Natural killer cell treated with Interleukin-12 subunit alpha and Interleukin-12 subunit beta and Interleukin-15 and Interleukin-18, amount 100 ng/mL, for 72 hours (primary cell): ENCODE results near the gene MCM8. TPM values are rescaled to one million over a fixed set of nuclear protein-coding genes. Genes with fewer than 3 reads are reported as not detected.
A peak's percentile ranks its signal among the peaks of the same experiment; 100 is the strongest.

Experiments
- ATAC-seq, 2 donors: fragments of 150-1000 bp; cut with Tn5 transposase in 1 of 2; sonication (Bioruptor Pico), chemical (Tn5 transposase) in 1 of 2; 2 replicates each; pipeline ENCODE4 v1.10.0; 2021
- DNase-seq: peaks from one replicate; pipeline ENCODE4 v3.0.0; 2022; ENCODE audit warnings: low spot score
- H3K27ac Mint-ChIP-seq, 2 donors: 1 replicate in 1 of 2; 2 replicates in 1 of 2; pipeline ENCODE4 v1.8.0; 2022; ENCODE audit warnings: mixed read lengths in 2 of 2, mild to moderate bottlenecking in 1 of 2, moderate library complexity in 1 of 2
- H3K27me3 Mint-ChIP-seq, 2 donors: 1 replicate in 1 of 2; 2 replicates in 1 of 2; pipeline ENCODE4 v1.8.0; 2022; ENCODE audit warnings: mixed read lengths in 2 of 2
- H3K36me3 Mint-ChIP-seq: one replicate; pipeline ENCODE4 v1.8.0; 2022; ENCODE audit warnings: mixed read lengths
- H3K4me1 Mint-ChIP-seq, 2 donors: 1 replicate in 1 of 2; 2 replicates in 1 of 2; pipeline ENCODE4 v1.8.0; 2022; ENCODE audit warnings: low read depth in 2 of 2, mixed read lengths in 2 of 2, mild to moderate bottlenecking in 1 of 2
- H3K4me3 Mint-ChIP-seq: one replicate; pipeline ENCODE4 v1.8.0; 2022; ENCODE audit warnings: mixed read lengths
- H3K9me3 Mint-ChIP-seq: 2 replicates; pipeline ENCODE4 v1.8.0; 2022; ENCODE audit warnings: mixed read lengths
- total RNA-seq, 2 donors: library from RNA; stranded (reverse); gene quantifications; one replicate each; pipeline ENCODE4 v1.2.3, GENCODE V29; 2022

Gene MCM8
- total RNA-seq = 10 to 100 TPM; 23.9 to 34.1 TPM

DNA sequence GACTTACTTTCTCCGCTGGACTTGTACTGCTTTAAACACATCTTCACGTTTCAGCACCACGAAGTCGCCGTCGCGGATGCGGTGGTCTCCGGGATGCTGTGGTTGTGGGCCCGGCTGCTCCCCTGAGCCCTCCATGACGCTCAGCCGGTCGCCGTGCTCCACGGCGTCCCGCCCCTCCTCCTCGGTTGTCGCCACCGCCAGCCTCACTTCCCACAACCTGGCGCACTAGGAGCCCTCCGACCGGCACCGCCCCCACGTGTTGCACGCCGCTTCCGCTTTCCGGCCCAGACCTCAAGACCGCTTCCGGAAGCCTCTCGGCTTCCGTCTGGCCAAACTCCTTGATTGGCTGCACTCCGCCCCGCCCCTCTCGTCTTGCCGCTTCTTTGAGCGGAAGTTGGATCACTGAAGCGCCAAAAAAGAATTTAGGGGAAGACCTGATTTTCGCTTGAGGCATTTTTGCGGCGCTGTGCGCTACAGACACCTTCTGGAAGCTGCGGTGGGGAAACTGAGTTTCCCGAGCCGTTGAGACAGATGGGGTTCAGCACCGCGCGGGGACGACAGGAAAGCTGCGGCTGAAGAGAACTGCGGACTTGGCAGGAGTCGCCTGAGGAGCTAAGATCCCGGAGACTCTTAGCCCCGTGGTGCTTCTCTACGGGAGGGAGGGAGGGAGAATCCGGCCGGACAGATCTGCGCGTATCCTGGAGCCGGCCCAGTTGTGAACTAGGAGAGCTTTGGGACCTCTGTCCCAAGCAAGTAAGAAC lies at the start of gene MCM8, which contains the start of gene TRMT6:
MCM8 (plus strand) TSS at position 382 of the 761 bp plus-strand sequence. CDS start 1,364 bp downstream, outside the sequence.
TRMT6 (minus strand) TSS at position 263 of the 761 bp plus-strand sequence; CDS start at position 135, 128 bp downstream.
- H3K9me3 Mint-ChIP-seq = no peaks in the 10 kb centered on the region
- peak within 1 kb of the TSS; percentile 87 for H3K27ac Mint-ChIP-seq
- ATAC-seq = peak; percentile 94 to 98
- peaks cover 21% of the 10 kb centered on the region for H3K36me3 Mint-ChIP-seq
- peak within 1 kb of the TSS; percentile 93 for H3K4me3 Mint-ChIP-seq
- no peaks in the 10 kb centered on the region for H3K27me3 Mint-ChIP-seq
- H3K4me1 Mint-ChIP-seq = peaks cover 41 to 54% of the 10 kb centered on the region in 2 donors
- DNase-seq = peak; percentile 98

DNA sequence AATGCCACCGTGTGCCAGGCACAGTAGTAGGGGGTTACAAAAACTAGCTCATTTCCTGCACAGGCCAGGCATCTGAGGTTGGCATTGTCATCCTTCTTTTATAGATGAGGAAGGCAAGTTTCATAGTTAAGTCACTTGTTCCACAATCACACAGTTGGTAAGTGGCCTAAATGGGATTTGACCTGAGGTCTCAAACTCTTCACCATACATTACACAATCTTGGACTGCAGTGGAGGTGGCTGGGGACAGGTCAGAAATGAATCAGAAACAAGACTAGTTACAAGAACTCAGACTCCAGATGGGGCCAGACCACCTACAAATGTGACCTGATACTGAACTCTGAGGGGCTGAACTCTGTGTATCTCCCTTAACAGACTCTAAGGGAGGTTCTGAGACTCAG lies 49.5 kb upstream of the MCM8 start:
- no peaks in the 10 kb centered on the region for H3K36me3 Mint-ChIP-seq
- H3K4me3 Mint-ChIP-seq = no peak overlapping the region
- no peak overlapping the region for H3K27ac Mint-ChIP-seq
- ATAC-seq (no peak), DNase-seq (no peak)
- H3K4me1 Mint-ChIP-seq = no peaks in the 10 kb centered on the region
- H3K27me3 Mint-ChIP-seq = peaks cover 31 to 43% of the 10 kb centered on the region in 2 donors
- no peaks in the 10 kb centered on the region for H3K9me3 Mint-ChIP-seq

DNA sequence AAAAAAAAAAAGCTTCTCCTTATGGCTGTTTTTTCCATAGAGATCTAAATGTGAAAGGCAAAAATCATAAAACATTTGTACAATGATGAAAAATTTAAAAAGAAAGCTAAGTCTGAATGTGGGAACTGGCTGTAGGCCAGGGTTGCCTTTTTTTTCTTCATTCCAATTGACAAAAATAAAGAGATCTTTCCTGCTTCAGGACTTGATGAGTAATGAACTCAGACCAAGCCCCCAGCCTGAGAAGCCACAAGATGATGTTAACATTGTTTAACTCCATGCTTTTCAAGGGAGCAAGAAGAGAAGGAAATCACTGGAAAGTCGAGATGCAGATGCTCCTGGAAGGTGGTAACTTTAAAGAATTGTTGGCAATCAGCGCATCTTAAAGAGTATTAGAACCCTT lies 41.5 kb upstream of the MCM8 start:
- no peak for DNase-seq
- H3K36me3 Mint-ChIP-seq = peaks cover 7% of the 10 kb centered on the region
- H3K27me3 Mint-ChIP-seq = peaks cover 37 to 68% of the 10 kb centered on the region in 2 donors
- no peak for ATAC-seq
- H3K27ac Mint-ChIP-seq = no peak overlapping the region
- H3K4me3 Mint-ChIP-seq = no peak overlapping the region
- H3K4me1 Mint-ChIP-seq = peaks cover 6 to 11% of the 10 kb centered on the region in 2 donors
- no peaks in the 10 kb centered on the region for H3K9me3 Mint-ChIP-seq

DNA sequence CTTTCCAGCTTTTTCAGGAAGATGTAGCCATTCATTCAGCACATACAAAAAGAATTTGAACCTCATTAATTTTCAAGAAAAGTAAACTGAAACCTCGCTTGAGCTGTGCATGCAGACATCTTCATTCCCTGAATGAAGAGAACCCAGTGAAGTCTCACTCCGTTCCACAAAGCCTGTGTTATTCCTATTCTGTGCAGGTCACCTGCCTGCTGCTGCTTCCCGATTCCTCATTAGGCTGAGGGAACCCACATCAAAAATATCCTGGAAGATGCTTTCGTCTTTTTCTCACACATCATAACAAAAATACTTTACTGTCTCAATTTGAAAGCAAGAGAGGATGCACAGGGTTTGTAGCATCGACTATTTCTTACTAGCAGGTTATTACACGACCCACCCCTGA lies 40.3 kb upstream of the MCM8 start:
- Mint-ChIP-seq H3K36me3 (peaks cover 7% of the 10 kb centered on the region), H3K4me1 (peaks cover 6 to 11% of the 10 kb centered on the region in 2 donors), H3K4me3 (peak overlapping the region; percentile 58), H3K9me3 (no peaks in the 10 kb centered on the region), H3K27ac (no peak overlapping the region), H3K27me3 (peaks cover 42 to 79% of the 10 kb centered on the region in 2 donors)
- ATAC-seq (no peak), DNase-seq (no peak)

DNA sequence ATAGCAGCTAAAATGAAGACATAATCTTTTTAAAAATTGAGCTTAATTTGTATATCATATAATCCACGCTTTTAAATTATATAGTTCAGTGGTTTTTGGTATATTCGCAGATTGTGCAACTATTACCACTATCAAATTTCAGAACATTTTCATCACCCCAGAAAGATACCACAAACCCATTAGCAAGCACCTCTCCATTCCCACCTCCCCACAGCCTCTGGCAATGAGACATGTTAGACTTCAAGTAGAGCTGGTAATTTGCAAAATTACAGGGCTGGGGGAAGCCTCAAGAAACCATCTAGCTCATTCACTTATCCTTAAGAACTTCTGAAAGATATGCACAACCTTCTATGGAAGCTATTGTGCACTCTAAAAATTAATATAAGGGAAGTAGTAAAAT lies 37.3 kb upstream of the MCM8 start:
- Mint-ChIP-seq H3K4me1 (peaks cover 6 to 11% of the 10 kb centered on the region in 2 donors), H3K36me3 (peaks cover 7% of the 10 kb centered on the region), H3K27me3 (peaks cover 43 to 64% of the 10 kb centered on the region in 2 donors), H3K27ac (no peak overlapping the region), H3K4me3 (no peak overlapping the region), H3K9me3 (no peaks in the 10 kb centered on the region)
- DNase-seq = no peak
- ATAC-seq = no peak

DNA sequence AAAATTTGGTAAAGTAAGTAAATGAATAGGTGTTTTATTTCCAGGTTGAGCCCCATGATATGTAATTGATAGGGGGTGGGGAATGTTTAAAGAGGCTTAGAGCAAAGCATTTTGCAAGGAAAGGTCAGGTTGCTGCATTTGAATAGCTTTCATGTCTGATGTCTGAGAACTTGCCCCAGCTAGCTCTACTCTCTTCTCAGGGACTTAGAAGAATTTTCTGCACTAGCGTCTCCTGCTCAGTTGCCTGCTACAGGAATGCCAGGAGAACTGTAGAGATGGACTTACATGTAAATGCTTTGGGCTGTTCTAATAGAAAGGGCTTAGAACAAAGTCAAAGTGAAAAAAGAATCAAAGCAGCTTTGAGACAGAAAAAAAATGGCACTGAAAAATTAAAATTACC lies 35.6 kb upstream of the MCM8 start:
- H3K27ac Mint-ChIP-seq = no peak overlapping the region
- H3K9me3 Mint-ChIP-seq = no peaks in the 10 kb centered on the region
- H3K4me1 Mint-ChIP-seq = peaks cover 18 to 21% of the 10 kb centered on the region in 2 donors
- no peak for ATAC-seq
- H3K36me3 Mint-ChIP-seq = peaks cover 7% of the 10 kb centered on the region
- H3K27me3 Mint-ChIP-seq = peaks cover 36 to 50% of the 10 kb centered on the region in 2 donors
- H3K4me3 Mint-ChIP-seq = no peak overlapping the region
- no peak for DNase-seq

DNA sequence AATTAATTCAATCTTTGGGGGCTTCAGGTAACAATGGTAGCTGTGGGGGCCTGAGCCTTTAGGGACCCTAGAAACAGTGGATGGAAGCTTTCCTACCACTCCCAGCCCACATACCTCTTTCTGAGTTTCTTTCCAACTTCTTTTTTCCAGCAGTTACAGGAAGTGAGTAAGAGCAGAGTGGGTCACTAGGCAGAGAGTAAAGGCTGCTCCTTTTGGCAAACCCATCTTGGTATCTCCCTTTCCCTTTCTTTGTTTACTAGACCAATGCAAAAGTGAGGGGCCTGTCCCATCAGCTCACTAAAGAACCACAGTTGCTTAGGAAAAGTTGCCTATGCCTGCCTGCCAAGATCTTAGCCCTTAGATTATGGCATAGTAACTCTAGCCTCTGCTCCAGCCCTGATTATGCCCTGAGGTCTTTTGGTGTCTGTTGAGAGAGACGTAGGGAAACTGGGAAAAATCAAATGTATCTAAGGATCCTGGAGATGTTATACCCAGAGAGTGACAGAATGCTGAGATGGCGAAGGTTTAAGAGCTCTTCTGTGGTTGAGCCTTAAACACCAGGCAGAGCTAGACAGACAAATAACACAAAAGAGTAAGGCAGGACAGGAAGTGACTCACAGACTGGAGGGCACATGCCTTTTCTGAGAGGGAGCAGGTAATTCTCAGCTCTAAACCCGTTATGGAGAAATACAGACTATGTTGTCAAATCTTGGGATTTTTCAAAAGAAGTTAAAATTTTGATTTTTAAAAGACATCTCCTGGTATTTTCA lies 31.4 kb upstream of the MCM8 start:
- H3K27ac Mint-ChIP-seq = peak overlapping the region in 1 of 2 donors; percentile 7
- no peaks in the 10 kb centered on the region for H3K36me3 Mint-ChIP-seq
- H3K27me3 Mint-ChIP-seq = peaks cover 29 to 37% of the 10 kb centered on the region in 2 donors

DNA sequence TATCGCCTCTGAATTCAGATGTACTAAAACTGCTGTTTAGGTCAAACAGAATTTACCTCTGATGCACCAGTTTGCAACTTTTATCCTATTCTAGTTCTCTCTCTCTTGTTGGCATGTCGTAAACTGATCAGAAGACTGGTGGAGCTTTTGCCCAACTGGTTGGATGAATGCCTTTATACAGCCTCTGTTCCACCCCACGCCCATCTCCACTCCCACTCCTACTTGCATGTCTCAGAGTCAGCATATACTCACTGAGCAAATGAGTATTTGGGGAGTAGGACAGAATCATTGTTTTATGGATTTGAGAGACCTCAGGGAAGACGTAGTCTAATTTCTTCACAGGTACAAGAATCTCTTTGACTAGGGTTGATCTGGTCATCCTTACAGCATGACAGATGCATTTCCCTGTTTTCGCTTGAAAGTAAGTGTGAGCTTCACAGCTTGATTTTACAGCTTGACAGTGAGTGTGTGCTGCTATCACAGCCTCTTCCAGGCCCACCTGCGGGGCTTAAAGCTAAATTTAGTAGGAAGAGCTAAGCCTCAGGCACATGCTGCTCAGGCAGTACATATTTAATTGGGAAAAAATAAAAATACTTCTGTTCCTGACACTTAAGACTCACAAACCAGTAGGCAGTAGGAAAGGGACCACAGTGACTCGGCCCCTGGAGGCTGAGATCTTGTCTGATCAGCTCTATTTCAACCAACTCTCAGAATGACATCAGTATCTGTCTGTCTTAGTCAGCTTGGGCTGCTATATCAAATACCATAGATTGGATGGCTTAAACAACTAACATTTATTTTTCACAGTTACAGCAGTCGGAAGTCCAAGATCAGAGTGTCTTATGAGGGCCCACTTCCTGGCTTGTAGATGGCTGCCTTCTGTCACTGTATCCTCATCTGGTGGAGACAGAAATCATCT lies 30.6 kb upstream of the MCM8 start:
- ATAC-seq = peak in 1 of 2 donors; percentile 81

More for the DNA sequence above, 31.4 kb upstream of the MCM8 start:
- H3K4me1 Mint-ChIP-seq = peaks cover 10 to 13% of the 10 kb centered on the region in 2 donors
- H3K4me3 Mint-ChIP-seq = no peak overlapping the region
- no peaks in the 10 kb centered on the region for H3K9me3 Mint-ChIP-seq
- DNase-seq (no peak), ATAC-seq (peak; percentile 60 to 80)

DNA sequence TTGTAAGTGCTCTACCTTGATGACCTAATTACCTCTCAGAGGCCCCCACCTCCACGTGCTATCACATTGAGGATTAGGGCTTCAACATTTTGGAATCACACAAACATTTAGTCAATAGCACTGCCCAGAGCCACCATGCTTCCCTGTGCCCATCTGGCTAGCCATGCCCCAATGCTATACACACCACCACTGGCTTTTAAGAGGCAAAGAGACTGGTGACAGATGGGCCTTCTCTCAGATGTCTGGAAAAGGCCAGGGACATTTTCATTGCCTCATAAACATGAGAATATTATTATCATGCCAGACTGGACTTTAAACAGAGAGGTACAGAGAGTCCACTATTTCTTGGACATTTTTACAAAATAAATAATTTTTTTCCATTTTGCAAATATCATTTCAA lies 29.9 kb upstream of the MCM8 start:
- DNase-seq (no peak), ATAC-seq (no peak)
- no peak overlapping the region for H3K4me3 Mint-ChIP-seq
- H3K4me1 Mint-ChIP-seq = peaks cover 10 to 13% of the 10 kb centered on the region in 2 donors
- peak overlapping the region in 1 of 2 donors; percentile 7 for H3K27ac Mint-ChIP-seq
- no peaks in the 10 kb centered on the region for H3K9me3 Mint-ChIP-seq
- peaks cover 23 to 24% of the 10 kb centered on the region in 2 donors for H3K27me3 Mint-ChIP-seq
- H3K36me3 Mint-ChIP-seq = no peaks in the 10 kb centered on the region

More for the DNA sequence above, 30.6 kb upstream of the MCM8 start:
- Mint-ChIP-seq H3K36me3 (no peaks in the 10 kb centered on the region), H3K27me3 (peaks cover 23 to 30% of the 10 kb centered on the region in 2 donors), H3K9me3 (no peaks in the 10 kb centered on the region), H3K27ac (peak overlapping the region; percentile 7 to 14), H3K4me1 (peaks cover 10 to 13% of the 10 kb centered on the region in 2 donors), H3K4me3 (peak overlapping the region; percentile 7)
- DNase-seq = no peak

DNA sequence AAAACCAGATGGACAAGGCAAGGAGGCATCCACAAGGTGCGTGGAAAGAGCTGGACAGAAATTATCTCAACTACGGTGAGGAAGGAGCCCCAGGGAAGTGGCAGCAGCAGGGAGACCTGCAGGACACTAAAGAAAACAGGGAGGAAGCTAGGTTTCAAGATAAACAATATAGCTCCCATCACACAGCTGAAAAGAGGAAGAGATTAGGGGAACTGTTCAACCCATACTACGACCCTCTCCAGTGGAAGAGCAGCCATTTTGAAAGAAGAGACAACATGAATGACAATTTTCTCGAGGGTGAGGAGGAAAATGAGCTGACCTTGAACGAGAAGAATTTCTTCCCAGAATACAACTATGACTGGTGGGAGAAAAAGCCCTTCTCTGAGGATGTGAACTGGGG lies 27.0 kb upstream of the MCM8 start:
- Mint-ChIP-seq H3K9me3 (no peaks in the 10 kb centered on the region), H3K27ac (no peak overlapping the region), H3K4me3 (no peak overlapping the region), H3K36me3 (no peaks in the 10 kb centered on the region), H3K27me3 (peaks cover 23% of the 10 kb centered on the region in 2 donors), H3K4me1 (peaks cover 10 to 13% of the 10 kb centered on the region in 2 donors)
- no peak for ATAC-seq
- DNase-seq = no peak

DNA sequence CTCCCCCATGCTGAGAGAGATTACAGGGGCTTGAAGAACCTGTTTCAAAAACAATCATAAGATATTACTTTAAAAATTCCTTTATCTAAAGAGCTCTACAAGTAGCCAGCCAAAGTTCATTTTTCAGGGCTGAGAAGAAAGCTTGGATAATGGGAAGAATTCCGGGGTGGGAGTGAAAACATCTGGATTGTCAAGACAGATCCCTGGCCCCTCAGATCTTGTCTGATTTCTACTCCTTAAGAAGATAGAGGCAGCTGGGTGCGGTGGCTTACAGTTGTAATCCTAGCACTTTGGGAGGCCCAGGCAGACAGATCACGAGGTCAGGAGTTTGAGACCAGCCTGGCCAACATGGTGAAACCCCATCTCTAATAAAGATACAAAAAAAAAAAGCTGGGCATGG lies 24.9 kb upstream of the MCM8 start:
- Mint-ChIP-seq H3K27me3 (peaks cover 36 to 39% of the 10 kb centered on the region in 2 donors), H3K27ac (no peak overlapping the region), H3K4me3 (no peak overlapping the region), H3K36me3 (no peaks in the 10 kb centered on the region), H3K4me1 (peaks cover 0 to 5% of the 10 kb centered on the region in 2 donors), H3K9me3 (no peaks in the 10 kb centered on the region)
- ATAC-seq (no peak), DNase-seq (no peak)

DNA sequence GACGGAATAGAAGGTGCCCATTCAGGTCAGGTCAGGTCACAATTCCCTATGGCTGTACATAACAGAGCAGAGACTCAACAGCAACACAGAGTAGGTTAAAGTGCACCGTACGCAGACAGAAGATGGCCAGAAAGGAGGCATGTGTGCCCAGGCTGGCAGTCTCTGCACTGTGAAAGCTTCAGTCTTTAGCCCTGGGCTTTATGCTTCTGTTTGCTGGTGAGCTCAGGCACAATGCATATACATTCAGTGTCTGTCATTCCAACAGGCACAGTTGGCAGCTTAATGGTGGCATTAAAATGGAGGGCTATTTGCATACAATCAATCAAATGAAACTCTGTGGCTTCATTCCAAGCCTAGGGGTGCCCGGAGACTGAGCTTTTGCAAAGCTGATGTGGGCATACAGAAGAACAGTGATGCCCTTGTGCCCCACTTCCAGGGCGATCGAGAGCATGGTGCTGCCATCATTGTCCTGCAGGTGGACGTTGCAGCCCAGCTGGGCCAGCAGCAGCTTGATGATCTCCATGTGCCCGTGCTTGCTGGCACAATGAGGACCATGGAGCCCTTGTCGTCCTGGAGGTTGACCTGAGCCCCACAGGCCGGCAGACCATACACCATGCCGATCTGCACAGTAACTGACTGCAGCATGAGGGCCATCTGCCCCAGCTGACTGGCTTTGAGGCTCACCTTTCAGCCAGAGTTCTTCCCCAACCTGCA lies 22.5 kb upstream of the MCM8 start:
- H3K4me3 Mint-ChIP-seq = no peak overlapping the region
- peaks cover 33 to 39% of the 10 kb centered on the region in 2 donors for H3K27me3 Mint-ChIP-seq
- no peaks in the 10 kb centered on the region for H3K36me3 Mint-ChIP-seq
- DNase-seq (no peak), ATAC-seq (no peak)
- peaks cover 0 to 5% of the 10 kb centered on the region in 2 donors for H3K4me1 Mint-ChIP-seq
- H3K27ac Mint-ChIP-seq = no peak overlapping the region
- no peaks in the 10 kb centered on the region for H3K9me3 Mint-ChIP-seq
